GM19395 (cell line): ENCODE results near the gene ABCC5.
"Not testable (repeated sequence)": the region's sequence is repeated elsewhere in the genome, so short reads cannot be mapped to it uniquely, and the experiment has no call there.

Experiments used
- ATAC-seq: cut with Tn5 transposase; IDR thresholded peaks from one replicate; pipeline ENCODE4 v1.9.1; 2021; ENCODE audit warnings: mild to moderate bottlenecking, moderate library complexity; ENCODE audit not compliant: unreplicated experiment

The ABCC5 gene

DNA sequence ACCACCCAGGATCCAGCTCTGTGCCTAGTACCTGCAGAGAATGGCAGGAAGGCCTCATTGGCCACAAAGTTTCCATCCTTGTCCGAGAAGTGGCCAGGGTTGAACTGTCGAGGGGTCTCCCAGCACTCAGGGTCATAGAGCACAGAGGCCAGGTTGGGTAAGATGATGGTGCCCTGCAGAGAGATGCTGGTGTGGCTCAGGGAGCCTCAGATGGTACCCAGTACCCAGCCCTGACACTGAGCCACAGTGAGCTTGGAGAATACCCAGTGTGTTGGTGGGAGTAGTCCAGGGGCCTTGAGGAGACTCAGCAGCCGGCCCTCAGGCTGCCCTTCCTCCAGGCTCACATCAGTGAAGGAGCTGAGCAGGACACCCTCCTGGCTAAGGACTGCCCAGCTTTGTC, 121.5 kb downstream of the ABCC5 start:
- ATAC-seq, result no peak

DNA sequence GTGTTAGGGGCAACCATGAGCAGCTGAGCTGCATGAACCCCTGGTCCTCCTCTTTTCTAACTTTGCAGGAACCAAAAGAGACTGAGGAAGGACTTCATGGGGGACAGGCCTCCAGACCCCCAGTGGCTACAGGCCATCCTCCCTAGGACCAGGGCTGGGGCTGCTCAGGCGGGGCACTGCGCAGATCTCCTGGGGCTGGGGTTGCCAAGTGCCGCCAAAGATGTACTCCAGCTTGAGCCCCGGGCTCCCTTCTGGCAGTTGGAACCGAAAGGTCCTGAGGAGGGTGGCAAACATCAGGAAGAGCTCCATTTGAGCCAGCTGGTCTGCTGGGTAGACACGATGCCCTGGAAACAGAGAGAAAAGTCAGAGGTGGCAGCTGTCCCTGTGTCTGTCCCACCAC, 121.9 kb downstream of the ABCC5 start:
- ATAC-seq, result no peak

DNA sequence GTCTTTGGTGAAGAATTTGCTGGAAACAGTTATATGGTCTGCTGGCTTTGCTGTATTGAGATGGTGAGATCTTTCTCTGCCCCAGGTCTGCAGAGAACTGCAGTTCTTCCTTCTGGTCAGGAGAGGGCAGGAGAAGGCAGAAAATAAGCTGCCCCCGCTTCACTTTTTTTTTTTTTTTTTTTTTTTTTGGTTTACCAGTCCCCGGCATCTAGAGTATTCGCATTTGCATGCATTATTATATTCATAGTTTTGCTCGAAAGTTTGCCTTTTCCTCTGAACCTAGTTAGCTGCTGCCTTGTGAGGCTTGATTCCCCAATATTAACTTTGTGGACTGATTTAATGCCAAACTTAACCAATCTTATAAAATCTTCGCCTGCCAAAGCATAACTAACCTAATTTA, 122.4 kb downstream of the ABCC5 start:
- no peak for ATAC-seq

DNA sequence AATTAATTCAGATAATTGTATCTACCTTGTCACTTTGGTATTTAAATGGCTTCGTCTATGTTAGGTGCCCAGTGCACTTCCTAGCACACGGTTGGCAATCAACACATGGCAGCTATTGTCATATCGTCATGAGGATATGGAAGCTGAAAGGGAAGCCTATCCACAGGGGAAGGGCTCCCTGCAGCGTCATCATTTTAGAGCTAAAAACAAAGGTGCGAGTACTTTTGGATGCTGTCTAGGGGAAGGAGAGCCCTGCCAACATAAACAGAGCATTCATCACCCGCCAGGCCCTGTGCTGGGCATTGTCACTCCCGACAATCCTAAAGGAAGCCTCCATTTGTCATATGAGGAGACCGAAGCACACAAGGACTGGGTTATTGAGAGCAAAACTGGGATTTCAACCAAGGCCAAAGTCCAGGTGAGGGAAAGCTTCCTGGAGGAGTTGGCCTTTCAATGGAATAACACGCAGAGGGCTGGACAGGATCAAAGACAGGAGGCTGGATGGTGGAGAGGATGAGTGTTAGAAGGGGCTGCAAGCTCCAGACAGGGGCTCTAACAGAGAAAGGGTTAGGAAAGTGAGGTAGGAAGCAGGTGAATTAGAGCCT, 125.0 kb downstream of the ABCC5 start:
- ATAC-seq, result no peak

DNA sequence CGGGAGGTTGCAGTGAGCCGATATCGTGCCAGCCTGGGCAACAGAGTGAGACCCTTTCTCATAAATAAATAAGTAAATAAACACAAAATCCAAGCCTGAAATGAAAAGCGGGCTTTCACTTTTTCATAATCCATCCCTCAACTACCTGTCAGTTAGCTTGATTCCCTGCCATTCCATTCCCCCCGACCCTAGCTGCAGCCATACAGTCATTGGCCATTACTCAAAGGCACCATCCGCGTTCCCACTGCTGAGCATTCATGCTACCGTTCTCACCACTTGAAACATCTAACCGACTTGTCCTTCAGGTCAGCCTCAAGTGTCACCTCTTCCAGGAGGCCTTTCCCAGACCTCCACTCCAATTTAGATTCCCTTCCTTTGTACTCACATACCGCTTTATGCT, 131.9 kb downstream of the ABCC5 start:
- ATAC-seq, result no peak

DNA sequence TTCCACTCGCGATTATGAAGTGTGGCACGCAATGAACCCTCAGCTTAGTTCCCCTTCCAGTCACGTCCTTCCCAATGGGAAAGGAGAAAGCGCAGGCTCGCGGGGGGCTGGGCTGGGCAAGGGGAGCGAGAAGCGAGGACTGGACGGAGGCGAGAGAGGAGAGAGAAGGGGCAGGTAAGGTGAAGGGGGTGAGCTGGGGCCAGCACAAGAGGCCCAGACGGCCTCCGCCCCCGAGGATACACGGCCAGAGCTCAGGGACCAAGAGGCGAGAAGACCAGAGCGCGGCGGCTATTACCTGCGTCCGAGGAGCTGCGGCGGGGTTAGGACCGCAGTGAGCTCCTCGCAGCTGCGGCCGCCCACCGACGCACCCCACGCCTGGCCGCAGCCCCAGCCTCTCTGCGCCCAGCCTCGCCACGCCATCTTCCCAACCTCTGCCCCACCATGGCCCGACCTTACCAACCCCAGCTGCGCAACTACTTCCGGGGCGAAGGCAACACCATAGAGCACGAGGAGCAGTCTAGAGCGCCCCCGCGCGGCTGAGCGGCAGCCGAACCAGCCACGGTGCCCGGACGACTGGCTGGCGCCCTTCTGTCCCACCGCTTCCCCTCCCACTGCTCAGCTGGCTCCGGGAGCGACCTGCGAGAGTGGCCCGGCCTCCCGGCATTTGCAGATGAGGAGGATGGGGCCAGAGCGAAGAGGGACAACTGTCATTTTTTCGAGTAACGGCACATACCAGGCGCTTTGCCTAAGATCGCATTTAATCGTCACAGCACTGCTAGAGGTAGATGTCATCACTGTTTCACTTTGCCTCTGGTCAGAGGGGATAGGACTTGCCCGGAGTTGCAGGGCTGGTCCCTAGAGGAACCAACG, 133.0 kb downstream of the ABCC5 start, which contains the start of gene PARL:
TSS of gene PARL (minus strand) at position 454 of the 870 bp plus-strand sequence. CDS start at position 420, 34 bp downstream.
- peak; percentile 99 for ATAC-seq

DNA sequence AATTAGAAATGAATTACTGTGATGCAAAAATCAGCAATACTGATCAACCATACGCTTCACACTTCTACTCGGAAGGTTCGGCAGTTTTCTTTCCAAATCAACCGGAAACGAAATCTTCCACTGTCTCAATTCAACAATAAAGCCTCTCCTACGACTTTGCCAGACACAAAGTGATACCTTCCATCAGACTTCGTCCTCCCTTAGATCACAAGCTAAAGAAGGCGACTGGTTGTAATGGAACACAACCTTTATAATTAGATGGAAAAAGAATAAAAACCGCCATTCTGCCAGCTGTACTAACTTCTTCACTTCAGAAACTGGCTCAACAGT, 133.6 kb downstream of the ABCC5 start:
- no peak for ATAC-seq

DNA sequence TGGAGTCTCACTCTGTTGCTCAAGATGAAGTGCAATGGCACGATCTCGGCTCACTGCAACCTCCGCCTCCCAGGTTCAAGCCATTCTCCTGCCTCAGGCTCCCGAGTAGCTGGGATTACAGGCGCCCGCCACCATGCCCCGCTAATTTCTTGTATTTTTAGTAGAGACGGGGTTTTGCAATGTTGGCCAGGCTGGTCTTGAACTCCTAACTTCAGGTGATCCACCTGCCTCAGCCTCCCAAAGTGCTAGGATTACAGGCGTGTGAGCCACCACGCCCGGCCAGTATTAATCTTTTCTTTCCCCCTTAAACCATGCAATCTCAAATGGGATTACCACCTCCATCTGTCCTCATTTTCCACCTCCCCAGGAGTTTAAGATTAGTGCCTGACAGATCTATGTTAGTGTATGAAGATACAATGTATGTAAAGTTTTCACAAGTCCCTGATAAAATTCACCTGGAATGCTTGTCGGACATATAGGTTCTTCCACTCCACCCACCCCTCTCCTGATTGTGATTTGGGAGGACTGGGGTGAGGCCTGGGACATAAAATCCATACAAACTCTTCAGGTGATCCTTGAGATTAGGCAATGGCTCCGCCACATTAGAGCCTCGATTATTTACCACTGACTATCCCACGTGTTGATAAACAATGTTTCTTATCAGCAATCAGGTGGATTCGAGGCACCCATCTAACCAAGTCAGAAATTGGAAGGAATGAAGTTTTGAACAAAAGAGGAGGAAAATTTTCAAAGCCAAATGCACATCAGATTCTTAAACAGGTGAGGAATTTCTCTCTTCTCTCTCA, 134.2 kb downstream of the ABCC5 start:
- no peak for ATAC-seq

DNA sequence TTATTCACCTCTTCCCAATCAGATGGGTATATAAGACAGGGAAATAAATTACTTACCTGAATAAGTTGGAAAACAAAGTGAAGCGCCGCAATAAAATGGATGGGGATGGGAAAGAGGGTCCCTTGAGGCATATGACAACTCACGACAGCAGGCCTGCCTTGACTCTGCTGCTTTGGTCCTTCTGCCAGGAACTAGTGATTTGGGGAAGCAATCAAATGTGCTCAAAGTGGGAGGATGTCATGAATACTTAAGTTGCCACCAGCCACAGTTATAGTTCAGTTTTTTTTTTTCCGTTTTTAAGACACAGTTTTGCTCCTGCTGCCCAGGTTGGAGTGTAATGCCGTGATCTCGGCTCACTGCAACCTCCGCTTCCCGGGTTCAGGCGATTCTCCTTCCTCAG, 137.6 kb downstream of the ABCC5 start:
- ATAC-seq, result no peak

DNA sequence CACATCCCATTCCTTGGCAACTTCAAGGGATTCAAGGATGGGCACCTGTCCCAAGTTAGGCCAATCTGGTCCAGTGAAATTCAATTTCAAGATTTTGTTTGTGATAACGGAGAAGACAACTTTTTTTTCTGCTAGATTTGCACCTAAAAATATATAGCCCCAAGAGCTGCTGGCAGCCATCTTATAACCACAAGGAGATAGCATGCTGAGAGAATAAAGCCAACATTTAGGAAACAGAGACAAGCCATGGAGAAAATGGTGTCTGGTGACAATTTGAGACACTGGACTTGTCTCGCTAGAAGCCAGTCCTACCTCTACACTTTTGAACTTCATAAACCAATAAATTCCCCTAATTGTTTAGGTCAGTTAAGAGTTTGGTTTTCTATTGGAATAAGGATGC, 138.4 kb downstream of the ABCC5 start:
- no peak for ATAC-seq

DNA sequence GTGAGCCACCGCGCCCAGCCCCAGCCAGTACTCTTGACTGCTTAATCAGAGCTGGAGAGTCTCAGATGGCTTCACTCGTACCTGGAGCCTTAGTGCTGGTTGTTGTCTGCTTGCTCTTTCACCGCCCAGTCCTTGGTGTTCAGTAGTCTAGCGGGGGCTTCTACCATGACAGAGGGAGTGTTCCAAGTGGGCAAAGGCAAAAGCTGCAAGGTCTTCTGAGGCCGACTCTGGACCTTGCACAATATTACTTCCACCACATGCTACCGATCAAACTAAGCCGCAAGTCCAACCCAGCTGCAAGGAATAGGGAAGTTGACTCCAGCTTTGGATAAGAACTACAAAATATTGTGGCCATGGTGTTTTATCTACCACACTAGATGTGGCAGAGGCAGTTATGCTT, 139.6 kb downstream of the ABCC5 start:
- ATAC-seq, result no peak

DNA sequence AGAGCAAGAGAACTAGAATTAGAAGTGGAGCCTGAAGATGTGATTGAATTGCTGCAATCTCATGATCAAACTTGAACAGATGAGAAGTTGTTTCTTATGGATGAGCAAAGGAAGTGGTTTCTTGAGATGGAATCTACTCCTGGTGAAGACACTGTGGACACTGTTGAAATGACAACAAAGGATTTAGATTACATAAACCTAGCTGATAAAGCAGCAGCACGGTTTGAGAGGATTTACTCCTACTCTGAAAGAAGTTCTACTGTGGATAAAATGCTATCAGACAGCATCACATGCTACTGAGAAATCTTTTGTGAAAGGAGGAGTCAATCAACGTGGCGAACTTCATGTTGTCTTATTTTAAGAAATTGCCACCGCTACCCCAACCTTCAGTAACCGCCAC, 140.5 kb downstream of the ABCC5 start:
- ATAC-seq, result not testable (repeated sequence)

DNA sequence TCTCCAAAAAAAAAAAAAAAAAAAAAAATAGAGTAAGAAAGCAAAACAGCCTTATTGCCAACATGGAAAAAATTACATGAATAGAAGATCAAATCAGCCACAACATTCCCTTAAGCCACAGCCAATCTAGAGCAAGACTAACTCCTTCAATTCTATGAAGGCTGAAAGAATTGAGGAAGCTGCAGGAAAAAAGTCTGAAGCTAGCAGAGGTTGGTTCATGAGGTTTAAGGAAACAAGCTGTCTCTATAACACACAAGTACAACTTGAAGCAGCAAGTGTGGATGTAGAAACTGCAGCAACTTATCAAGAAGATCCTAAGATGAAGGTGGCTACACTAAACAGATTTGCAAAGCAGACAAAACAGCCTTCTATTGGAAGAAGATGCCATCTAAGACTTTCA, 142.3 kb downstream of the ABCC5 start:
- ATAC-seq, result no peak

DNA sequence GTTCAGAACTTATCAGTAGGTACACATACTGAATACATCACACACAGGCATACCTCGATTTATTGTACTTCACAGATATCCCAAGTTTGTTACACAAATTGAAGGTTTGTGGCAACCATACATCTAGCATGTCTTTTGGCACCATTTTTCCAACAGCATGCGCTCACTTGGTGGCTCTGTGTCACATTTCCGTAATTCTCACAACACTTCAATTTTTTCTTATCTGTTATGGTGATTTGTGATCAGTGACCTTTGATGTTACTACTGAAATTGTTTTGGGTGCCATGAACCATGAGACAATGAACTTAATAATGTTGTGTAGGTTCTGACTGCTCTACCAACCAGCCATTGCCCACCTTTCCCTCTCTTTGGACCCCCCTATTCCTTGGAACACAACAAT, 143.8 kb downstream of the ABCC5 start:
- no peak for ATAC-seq

DNA sequence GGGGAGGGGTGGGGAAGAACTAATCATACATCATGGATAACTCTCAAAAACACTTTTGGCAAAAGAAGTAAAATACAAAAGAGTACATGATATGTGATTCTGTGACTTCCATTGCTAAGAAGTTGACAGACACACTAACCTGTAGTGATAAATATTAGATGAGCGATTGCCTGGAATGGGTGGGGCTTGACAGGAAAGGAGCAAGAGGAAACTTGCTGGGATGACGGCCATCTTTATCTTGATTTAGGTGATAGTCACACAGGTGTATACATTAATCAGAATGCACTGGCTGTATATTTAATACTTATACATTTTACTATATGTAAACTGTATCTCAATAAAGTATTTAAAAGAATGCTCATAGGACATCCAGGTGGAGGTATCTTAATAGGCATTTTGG, 146.1 kb downstream of the ABCC5 start:
- no peak for ATAC-seq

DNA sequence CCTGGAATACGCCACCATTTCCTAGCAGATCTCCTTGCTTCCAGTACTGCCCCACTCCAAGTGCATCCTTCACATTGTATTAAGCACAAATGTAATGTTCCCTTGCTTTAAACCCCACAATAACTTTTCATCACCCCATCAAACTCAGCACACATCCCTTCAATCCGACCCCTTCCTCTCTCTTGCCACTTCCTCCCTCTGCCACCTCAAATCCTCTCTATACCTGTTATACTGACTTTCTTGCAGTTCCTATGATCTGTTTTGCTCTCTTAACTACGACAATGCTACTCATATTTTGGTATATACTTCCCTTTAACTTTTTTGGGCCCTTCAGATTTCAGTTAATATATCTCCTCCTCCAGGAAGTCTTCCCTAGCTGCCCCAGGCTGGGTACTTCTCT, 147.1 kb downstream of the ABCC5 start:
- ATAC-seq, result no peak
